Tibial artery (tissue), 4 donors: Measurements from ENCODE around the gene TEAD1.
A peak's percentile ranks its signal among the peaks of the same experiment; 100 is the strongest.

Experiments used
- DNase-seq, 2 donors: peaks; one replicate each; pipeline ENCODE4 v3.0.0-alpha.2; 2019
- H3K27ac ChIP-seq, 2 donors: fragments of 200-600 bp; sonication (generic) in 1 of 2; 1 replicate in 1 of 2; 2 replicates in 1 of 2; pipeline ENCODE4 v1.5.1; 2018 to 2019; ENCODE audit warnings: mild to moderate bottlenecking in 1 of 2
- H3K27me3 ChIP-seq, 2 donors: fragments of 200-600 bp; sonication (generic) in 1 of 2; one replicate each; pipeline versions ENCODE4 v1.5.1 to v1.6.0; 2016 to 2019
- H3K36me3 ChIP-seq, 3 donors: fragments of 200-600 bp; sonication (generic) in 2 of 3; one replicate each; pipeline ENCODE4 v1.5.1; 2016 to 2019; ENCODE audit warnings: mild to moderate bottlenecking in 2 of 3
- H3K4me1 ChIP-seq, 4 donors: fragments of 200-600 bp; sonication (generic) in 2 of 4; 1 replicate in 3 of 4; 2 replicates in 1 of 4; pipeline ENCODE4 v1.5.1; 2016 to 2019
- H3K4me3 ChIP-seq, 2 donors: fragments of 200-600 bp; sonication (generic) in 1 of 2; 1 replicate in 1 of 2; 2 replicates in 1 of 2; pipeline ENCODE4 v1.5.1; 2018 to 2019; ENCODE audit warnings: mild to moderate bottlenecking in 2 of 2
- H3K9me3 ChIP-seq, 3 donors: fragments of 200-600 bp; sonication (generic) in 1 of 3; one replicate each; pipeline ENCODE4 v1.5.1; 2016 to 2019
- intact Hi-C: fragments of 100-400 bp; cut with DNase I; formaldehyde crosslinking; loops from one replicate; pipeline ENCODE4 v1.15.0; 2023; ENCODE audit warnings: low total_unique reads
- TF ChIP-seq, protein P1 (sequence below), 2 experiments: fragments of 200-600 bp in 1 of 2; fragments of 450-650 bp in 1 of 2; IDR thresholded peaks; one replicate each; pipeline ENCODE4 v1.5.1; 2017 to 2019; ENCODE audit warnings: antibody characterized with exemption in 2 of 2, mild to moderate bottlenecking in 1 of 2, moderate library complexity in 1 of 2

Gene TEAD1

DNA sequence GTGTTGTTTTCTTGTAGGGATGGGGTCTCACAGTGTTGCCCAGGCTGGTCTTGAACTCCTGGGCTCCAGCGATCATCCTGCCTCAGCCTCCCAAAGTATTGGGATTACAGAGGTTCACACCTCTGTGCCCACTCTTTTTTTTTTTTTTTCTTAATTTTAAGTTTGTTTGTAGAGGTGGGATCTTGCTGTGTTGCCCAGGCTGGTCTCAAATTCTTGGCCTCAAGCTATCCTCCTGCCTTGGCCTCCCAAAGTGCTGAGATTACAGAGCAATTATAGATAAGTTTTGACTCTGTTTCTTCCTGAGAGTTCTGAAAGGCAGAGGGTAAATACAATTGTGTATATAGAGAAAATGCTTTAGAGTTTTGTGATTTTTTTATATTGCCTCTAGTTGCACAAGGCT is 160.4 kb downstream of the TEAD1 start:
- Histone ChIP-seq H3K4me1 (peaks cover 0 to 5% (median 2%) of the 10 kb centered on the region in 4 donors), H3K36me3 (no peaks in the 10 kb centered on the region), H3K9me3 (no peaks in the 10 kb centered on the region), H3K27ac (no peak overlapping the region), H3K27me3 (no peaks in the 10 kb centered on the region), H3K4me3 (no peak overlapping the region)
- intact Hi-C loops: no loop called here
- TF ChIP-seq, protein P1, sequence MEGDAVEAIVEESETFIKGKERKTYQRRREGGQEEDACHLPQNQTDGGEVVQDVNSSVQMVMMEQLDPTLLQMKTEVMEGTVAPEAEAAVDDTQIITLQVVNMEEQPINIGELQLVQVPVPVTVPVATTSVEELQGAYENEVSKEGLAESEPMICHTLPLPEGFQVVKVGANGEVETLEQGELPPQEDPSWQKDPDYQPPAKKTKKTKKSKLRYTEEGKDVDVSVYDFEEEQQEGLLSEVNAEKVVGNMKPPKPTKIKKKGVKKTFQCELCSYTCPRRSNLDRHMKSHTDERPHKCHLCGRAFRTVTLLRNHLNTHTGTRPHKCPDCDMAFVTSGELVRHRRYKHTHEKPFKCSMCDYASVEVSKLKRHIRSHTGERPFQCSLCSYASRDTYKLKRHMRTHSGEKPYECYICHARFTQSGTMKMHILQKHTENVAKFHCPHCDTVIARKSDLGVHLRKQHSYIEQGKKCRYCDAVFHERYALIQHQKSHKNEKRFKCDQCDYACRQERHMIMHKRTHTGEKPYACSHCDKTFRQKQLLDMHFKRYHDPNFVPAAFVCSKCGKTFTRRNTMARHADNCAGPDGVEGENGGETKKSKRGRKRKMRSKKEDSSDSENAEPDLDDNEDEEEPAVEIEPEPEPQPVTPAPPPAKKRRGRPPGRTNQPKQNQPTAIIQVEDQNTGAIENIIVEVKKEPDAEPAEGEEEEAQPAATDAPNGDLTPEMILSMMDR (IDR thresholded peaks at IDR 0.05): no peak
- DNase-seq: no peak

DNA sequence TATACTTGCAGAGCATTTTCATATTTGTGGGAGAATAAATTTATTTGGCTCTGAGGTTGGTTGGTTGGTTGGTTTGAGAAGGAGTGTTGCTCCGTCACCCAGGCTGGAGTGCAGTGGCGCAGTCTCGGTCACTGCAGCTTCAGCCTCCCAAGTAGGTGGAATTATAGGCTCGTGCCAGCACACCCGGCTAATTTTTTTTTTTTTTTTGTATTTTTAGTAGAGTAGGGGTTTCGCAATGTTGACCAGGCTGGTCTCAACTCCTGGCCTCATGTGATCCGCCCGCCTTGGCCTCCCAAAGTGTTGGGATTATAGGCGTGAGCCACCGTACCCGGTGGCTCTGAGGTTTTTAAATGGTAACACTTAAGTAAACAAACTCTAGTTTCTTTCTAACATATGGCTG is 161.1 kb downstream of the TEAD1 start:
- Histone ChIP-seq H3K36me3 (no peaks in the 10 kb centered on the region), H3K4me1 (peaks cover 0 to 5% (median 0%) of the 10 kb centered on the region in 4 donors), H3K4me3 (no peak overlapping the region), H3K27ac (no peak overlapping the region), H3K9me3 (no peaks in the 10 kb centered on the region), H3K27me3 (no peaks in the 10 kb centered on the region)
- no peak for DNase-seq
- intact Hi-C loops: no loop called here
- TF ChIP-seq, protein P1 (IDR thresholded peaks at IDR 0.05): no peak

DNA sequence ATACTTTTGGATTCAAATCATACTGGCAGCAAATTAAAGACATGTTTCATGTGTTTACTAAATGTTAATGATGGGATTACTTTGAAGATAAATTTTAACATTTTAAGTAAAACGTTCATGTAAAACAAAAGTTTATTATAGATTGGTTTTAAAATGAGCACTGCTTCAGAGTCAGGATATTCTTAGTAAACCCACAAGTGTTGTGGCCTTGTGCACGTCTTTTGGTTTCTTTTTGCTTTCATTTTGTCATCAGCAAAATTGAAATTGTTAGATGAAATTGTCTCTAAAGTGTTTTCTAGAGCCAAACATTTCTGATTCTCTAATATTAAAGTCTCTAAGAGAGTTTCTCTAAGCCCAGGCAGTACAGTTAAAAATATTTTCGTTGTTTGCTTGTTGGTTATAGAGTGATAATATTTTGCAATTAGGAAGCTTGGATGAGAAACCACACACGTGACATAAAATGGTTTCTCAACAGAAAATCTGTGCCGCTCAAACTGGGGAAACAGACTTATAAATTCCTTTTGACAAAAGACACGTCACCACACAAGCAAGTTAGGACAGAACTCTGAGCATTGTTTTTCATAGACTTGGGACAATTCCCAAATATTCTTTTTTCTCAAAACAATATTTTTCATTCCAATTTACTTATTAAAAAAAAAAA is 164.4 kb downstream of the TEAD1 start:
- peak overlapping the region in 1 of 2 donors; percentile 9 for H3K27ac ChIP-seq
- H3K9me3 ChIP-seq: no peaks in the 10 kb centered on the region
- TF ChIP-seq, protein P1 (IDR thresholded peaks at IDR 0.05): no peak
- H3K27me3 ChIP-seq: no peaks in the 10 kb centered on the region
- no peaks in the 10 kb centered on the region for H3K36me3 ChIP-seq
- no peak overlapping the region for H3K4me3 ChIP-seq
- peaks cover 0 to 21% (median 3%) of the 10 kb centered on the region in 4 donors for H3K4me1 ChIP-seq
- DNase-seq: no peak
- intact Hi-C loops: no loop called here

DNA sequence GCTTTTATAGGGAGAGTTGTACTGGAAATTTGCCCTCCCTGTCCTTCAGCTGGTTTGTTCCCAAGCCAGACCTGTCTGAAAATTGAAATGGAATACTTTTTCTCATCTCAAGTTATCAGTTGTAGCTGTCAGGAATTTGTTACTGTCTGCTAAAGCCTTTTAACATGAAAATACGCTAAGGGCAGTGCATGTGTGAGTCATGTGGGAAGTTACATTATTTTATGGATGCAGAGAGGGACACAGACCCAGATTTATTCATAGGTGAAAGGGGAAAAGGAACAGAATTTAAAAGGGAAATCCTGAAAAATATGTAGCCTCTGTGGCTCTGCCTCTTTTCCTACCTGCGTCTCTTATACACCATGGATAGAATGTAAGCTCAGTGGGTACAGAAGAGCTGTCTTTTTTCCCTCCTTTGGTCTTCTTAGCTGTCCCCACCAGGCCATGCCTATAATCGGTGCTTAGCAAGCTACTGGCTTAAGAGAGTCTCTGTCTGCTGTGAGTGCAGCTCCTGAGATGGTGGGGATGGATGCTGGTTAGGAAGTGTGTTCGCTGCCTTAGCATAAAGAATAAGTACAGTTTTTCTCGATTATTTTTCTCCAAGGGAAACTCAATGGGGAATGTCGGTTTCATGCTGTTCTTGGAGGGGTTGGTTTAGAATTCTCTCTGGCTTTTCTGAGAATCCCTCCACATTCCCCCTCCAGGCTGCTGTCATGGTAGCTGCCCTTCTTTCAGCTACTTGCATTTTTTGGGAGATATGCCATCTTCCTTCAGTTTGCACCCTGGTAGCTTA is 166.8 kb downstream of the TEAD1 start:
- Histone ChIP-seq H3K27ac (no peak overlapping the region), H3K36me3 (no peaks in the 10 kb centered on the region), H3K9me3 (no peaks in the 10 kb centered on the region), H3K27me3 (no peaks in the 10 kb centered on the region), H3K4me1 (peaks cover 0 to 28% (median 5%) of the 10 kb centered on the region in 4 donors), H3K4me3 (no peak overlapping the region)
- no peak for DNase-seq
- TF ChIP-seq, protein P1 (IDR thresholded peaks at IDR 0.05): no peak
- intact Hi-C loops: no loop called here

DNA sequence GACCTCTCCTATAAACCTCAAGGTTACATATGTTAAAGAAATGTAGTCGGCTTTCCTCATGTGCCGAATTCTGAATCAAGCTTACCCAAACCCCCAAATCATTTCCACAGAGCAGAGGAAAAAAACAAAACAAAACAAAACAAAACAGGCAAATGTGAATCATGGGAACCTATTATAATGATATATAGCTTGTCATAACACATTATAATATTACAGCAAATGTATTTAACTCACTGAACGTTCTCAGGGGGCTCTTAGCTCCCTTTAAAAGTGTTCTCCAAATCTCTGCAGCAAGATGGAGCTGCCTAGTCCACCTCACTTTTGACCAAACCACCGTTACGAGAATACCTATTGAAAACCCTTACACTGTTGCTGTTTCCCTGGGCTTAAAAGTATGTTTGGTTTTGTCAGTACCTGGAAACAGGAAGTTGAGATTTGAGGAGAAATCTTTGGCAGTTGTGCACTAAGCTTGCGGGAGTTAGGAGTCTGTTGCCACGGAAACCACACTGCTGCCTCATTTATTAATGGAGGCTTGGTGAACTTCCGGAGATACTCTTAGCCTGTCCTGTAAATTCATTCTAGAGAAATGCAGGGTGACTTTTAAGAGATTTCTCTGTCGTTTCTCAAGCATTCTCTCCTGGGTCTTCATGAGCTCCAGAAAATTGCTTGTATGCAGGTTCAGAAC is 167.9 kb downstream of the TEAD1 start:
- TF ChIP-seq, protein P1 (IDR thresholded peaks at IDR 0.05): no peak
- no peaks in the 10 kb centered on the region for H3K36me3 ChIP-seq
- no peaks in the 10 kb centered on the region for H3K9me3 ChIP-seq
- H3K27ac ChIP-seq: no peak overlapping the region
- no peak overlapping the region for H3K4me3 ChIP-seq
- no peak for DNase-seq
- H3K4me1 ChIP-seq: peaks cover 0 to 31% (median 6%) of the 10 kb centered on the region in 4 donors
- H3K27me3 ChIP-seq: no peaks in the 10 kb centered on the region
- intact Hi-C loops: no loop called here
